Right lobe of liver (tissue), 6 donors: ENCODE measurements around the gene SLC5A2. TPM values are rescaled to one million over a fixed set of nuclear protein-coding genes. Genes with fewer than 3 reads are reported as not detected.
"Not testable (repeated sequence)": the region's sequence is repeated elsewhere in the genome, so short reads cannot be mapped to it uniquely, and the experiment has no call there.

Experiments used
- ATAC-seq, 4 donors: fragments of 200-7000 bp; cut with Tn5 transposase; one replicate each; pipeline ENCODE4 v1.9.1; 2020; ENCODE audit warnings: mild to moderate bottlenecking in 4 of 4, moderate library complexity in 4 of 4
- DNase-seq, 3 donors: peaks; one replicate each; pipeline ENCODE4 v3.0.0-alpha.2; 2020
- H3K27ac ChIP-seq, 3 donors: fragments of 200-600 bp; one replicate each; pipeline ENCODE4 v1.8.0; 2022
- H3K27me3 ChIP-seq, 2 donors: fragments of 200-600 bp; one replicate each; pipeline ENCODE4 v1.8.0; 2022
- H3K36me3 ChIP-seq, 4 donors: fragments of 200-600 bp; sonication (generic) in 1 of 4; one replicate each; pipeline versions ENCODE4 v1.5.1 to v1.8.0; 2017 to 2022; ENCODE audit warnings: control low read depth in 1 of 4
- H3K4me1 ChIP-seq, 4 donors: fragments of 200-600 bp; sonication (generic) in 1 of 4; one replicate each; pipeline versions ENCODE4 v1.5.1 to v1.8.0; 2017 to 2022; ENCODE audit warnings: control low read depth in 1 of 4
- H3K4me3 ChIP-seq, 3 donors: fragments of 200-600 bp; one replicate each; pipeline ENCODE4 v1.8.0; 2022
- H3K9me3 ChIP-seq, 4 donors: fragments of 200-600 bp; sonication (generic) in 1 of 4; one replicate each; pipeline versions ENCODE4 v1.5.1 to v1.8.0; 2017 to 2022; ENCODE audit warnings: control low read depth in 1 of 4
- CTCF ChIP-seq, 4 donors: fragments of 200-600 bp in 3 of 4; fragments of 450-650 bp in 1 of 4; IDR thresholded peaks; one replicate each; pipeline versions ENCODE4 v1.5.1 to v1.8.0; 2016 to 2022; ENCODE audit warnings: antibody characterized with exemption in 4 of 4, mild to moderate bottlenecking in 2 of 4
- POLR2A ChIP-seq: fragments of 450-650 bp; IDR thresholded peaks from one replicate; pipeline ENCODE4 v1.6.1; 2017; ENCODE audit warnings: antibody characterized with exemption, mild to moderate bottlenecking
- WGBS: methylation state at CpG from one replicate; pipeline ENCODE4 v1.1.6; 2018; ENCODE audit warnings: low coverage, low lambda C conversion rate; ENCODE audit not compliant: insufficient coverage; ENCODE audit errors: missing lambda C conversion rate; 5-methylcytosine and 5-hydroxymethylcytosine counted together
- intact Hi-C, 2 donors: fragments of 100-400 bp; cut with DNase I; formaldehyde crosslinking; loops; one replicate each; pipeline versions ENCODE4 v1.11.2 to v1.14.1; 2022
- total RNA-seq, 6 experiments: library from RNA; depleted of rRNA in 2 of 6; stranded (reverse); fragments of >200 nt in 2 of 6; fragmentation: NEBNext Ultra II Directional in 3 of 6; extraction: Animal tissue kit (Norgen Biotek cat#: 25700) in 3 of 6; gene quantifications; one replicate each; pipeline versions ENCODE4 v1.1.0 to v1.2.4, GENCODE V29; 2016 to 2023
- donor health status: DM: no; HTN: yes; CAD: no.
- donor health status: DM: no; HTN: no; CAD: no.
- donor health status: DM: no; HTN: no; CAD: no.
- donor health status: DM: no; HTN: yes; CAD: no.
- donor health status: DM: no; HTN: yes; CAD: no.

The SLC5A2 gene
- total RNA-seq, 6 experiments from 2014 or later: 0.07 to 0.14 (median 0.12) TPM; not detected in 3

- no peak for TF ChIP-seq CTCF (IDR thresholded peaks at IDR 0.05)
- no peak for TF ChIP-seq POLR2A
- 92% methylated on average over 2 of the region's 3 CpGs for WGBS
- intact Hi-C loops: loop anchor here in 1 of 2 donors (10.0 kb wide), 1 partner anchor 445 kb away; no protein-coding TSS in a partner anchor
These were observed 43.4 kb upstream of the SLC5A2 start for GRCh38 chr16:31439519-31439918.

GRCh38 chr16:31440516-31441184, 42.3 kb upstream of the SLC5A2 start:
- no peak for DNase-seq
- Histone ChIP-seq H3K4me1 (peaks cover 0 to 5% (median 0%) of the 10 kb centered on the region in 4 donors), H3K27me3 (no peaks in the 10 kb centered on the region), H3K27ac (no peak overlapping the region), H3K36me3 (no peaks in the 10 kb centered on the region), H3K9me3 (no peaks in the 10 kb centered on the region), H3K4me3 (no peak overlapping the region)
- 74% methylated on average over 3 of the region's 4 CpGs for WGBS
- intact Hi-C loops: no loop called here
- TF ChIP-seq POLR2A: no peak
- TF ChIP-seq CTCF (IDR thresholded peaks at IDR 0.05): no peak
- no peak for ATAC-seq

More at GRCh38 chr16:31439519-31439918, 43.4 kb upstream of the SLC5A2 start:
- H3K27ac ChIP-seq: no peak overlapping the region
- no peaks in the 10 kb centered on the region for H3K36me3 ChIP-seq
- no peaks in the 10 kb centered on the region for H3K9me3 ChIP-seq
- peaks cover 0 to 5% (median 0%) of the 10 kb centered on the region in 4 donors for H3K4me1 ChIP-seq
- H3K4me3 ChIP-seq: no peak overlapping the region
- ATAC-seq (no peak), DNase-seq (no peak)
- H3K27me3 ChIP-seq: no peaks in the 10 kb centered on the region

GRCh38 chr16:31441956-31442355, 41.0 kb upstream of the SLC5A2 start:
- peak overlapping the region; percentile 66 to 82 (median 78) for H3K4me3 ChIP-seq
- intact Hi-C loops: no loop called here

DNA sequence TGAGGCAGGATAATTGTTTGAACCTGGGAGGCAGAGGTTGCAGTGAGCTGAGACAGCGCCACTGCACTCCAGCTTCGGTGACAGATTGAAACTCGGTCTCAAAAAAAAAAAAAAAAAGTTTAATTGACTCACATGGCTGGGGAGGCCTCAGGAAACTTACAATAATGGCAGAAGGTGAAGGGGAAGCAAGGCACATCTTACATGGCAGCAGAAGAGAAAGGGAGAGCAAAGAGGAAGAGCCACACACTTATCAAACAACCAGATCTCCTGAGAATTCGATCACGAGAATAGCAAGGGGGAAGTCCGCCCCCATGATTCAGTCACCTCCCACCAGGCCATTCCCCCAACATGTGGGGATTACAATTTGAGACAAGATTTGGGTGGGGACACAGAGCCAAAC, 37.0 kb upstream of the SLC5A2 start:
- H3K4me1 ChIP-seq, DNase-seq, intact Hi-C loops, H3K9me3 ChIP-seq, H3K27ac ChIP-seq, H3K4me3 ChIP-seq, H3K36me3 ChIP-seq, H3K27me3 ChIP-seq, ATAC-seq: not testable (repeated sequence)
- 49% methylated on average over 3 of the region's 6 CpGs for WGBS

More at GRCh38 chr16:31441956-31442355, 41.0 kb upstream of the SLC5A2 start:
- DNase-seq (peak in 1 of 3 donors; percentile 54), ATAC-seq (no peak)
- peaks cover 0 to 5% (median 0%) of the 10 kb centered on the region in 4 donors for H3K4me1 ChIP-seq
- no peaks in the 10 kb centered on the region for H3K36me3 ChIP-seq
- no peaks in the 10 kb centered on the region for H3K27me3 ChIP-seq
- 74% methylated on average over 29 of the region's 34 CpGs for WGBS
- peak overlapping the region in 1 of 3 donors; percentile 59 for H3K27ac ChIP-seq
- TF ChIP-seq CTCF (IDR thresholded peaks at IDR 0.05) (no peak), POLR2A (no peak)
- no peaks in the 10 kb centered on the region for H3K9me3 ChIP-seq

DNA sequence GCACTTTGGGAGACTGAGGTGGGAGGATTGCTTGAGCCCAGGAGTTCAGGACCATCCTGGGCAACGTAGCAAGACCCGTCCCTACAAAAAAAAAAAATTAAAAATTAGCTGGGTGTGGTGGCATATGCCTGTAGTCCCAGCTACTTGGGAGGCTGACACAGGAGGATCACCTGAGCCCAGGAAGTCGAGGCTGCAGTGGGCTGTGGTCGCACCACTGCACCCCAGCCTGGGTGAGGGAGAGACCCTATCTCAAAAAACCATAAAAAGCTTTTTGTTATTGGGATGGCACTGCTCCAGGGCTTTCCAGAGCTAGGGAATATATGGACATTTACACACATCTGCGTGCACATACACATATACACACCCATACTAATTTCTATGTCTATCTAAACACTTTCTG, 31.7 kb upstream of the SLC5A2 start:
- H3K27ac ChIP-seq: no peak overlapping the region

More for the DNA sequence above, 31.7 kb upstream of the SLC5A2 start:
- no peaks in the 10 kb centered on the region for H3K27me3 ChIP-seq
- no peaks in the 10 kb centered on the region for H3K9me3 ChIP-seq
- H3K4me1 ChIP-seq: peaks cover 0 to 33% (median 7%) of the 10 kb centered on the region in 4 donors
- TF ChIP-seq CTCF (IDR thresholded peaks at IDR 0.05) (no peak), POLR2A (no peak)
- no peaks in the 10 kb centered on the region for H3K36me3 ChIP-seq
- intact Hi-C loops: loop anchor here in 1 of 2 donors (10.0 kb wide), 1 partner anchor 266 kb away; the partner anchor contains the start of gene FUS
- H3K4me3 ChIP-seq: no peak overlapping the region
- ATAC-seq: no peak
- DNase-seq: no peak
- 76% methylated on average over 4 of the region's 5 CpGs for WGBS
